Measurements from ENCODE around the gene CCSER2.

DNA sequence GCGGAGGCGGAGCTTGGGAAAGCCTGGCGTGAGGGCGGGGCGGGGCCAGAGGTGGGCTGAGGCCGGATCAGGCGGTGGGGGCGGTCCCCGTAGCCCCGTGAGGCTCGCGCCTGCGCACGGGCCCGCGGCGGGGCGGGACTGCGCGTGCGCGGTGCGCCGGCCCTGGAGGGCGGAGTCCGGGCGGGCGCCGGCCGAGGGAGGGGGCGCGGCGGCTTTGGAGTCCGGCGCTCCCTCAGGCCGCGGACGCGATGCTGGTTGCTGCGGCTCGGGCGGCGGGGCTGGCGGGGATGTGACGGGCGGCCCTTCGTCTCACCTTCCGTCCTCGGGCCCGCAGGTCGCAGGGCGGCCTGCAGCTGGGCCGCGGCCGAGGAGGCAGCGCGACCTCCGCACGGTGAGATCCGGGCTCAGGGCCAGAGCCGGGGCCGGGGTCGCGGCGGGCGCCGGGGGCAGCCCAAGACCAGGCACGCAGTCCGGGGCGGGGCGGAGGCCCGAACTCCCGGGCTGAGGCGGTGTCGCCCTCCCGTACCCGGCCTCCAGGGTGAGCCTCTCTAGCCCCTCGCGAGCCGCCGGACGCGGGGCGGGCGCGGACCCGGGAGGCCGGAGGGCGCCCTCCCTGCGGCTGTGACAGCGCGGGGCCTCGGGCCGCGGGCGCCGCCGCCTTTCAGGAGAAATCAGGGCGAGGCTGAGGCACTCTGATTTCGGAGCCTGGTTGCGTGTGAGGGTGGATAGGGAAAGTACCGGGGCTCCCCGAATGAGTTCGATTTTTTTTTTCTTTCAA is at the start of gene CCSER2:
- TF ChIP-seq POLR2AphosphoS5 (IDR thresholded peaks at IDR 0.05; ENCODE audit: borderline replicate concordance, low read depth, low read length) (no peak; the same call in 1 of the 2 replicates), EZH2 (IDR thresholded peaks at IDR 0.05) (no peak), FOXP2 (optimal IDR thresholded peaks at IDR 0.05; ENCODE audit: control extremely low read depth, extremely low read length, insufficient read depth) (no peak)

Data from SK-N-MC (cell line).